ENCODE data around the gene MRPS17.

MRPS17 gene

GRCh38 chr7:55996856-55997500 is 45.3 kb downstream of the MRPS17 start:
- H3K9ac ChIP-seq (ENCODE audit: low read length), result no peak overlapping the region
- no peaks in the 10 kb centered on the region for H3K4me1 ChIP-seq (ENCODE audit: low read length)
- H3K79me2 ChIP-seq (ENCODE audit: low read length), result no peaks in the 10 kb centered on the region
- H3K4me2 ChIP-seq (ENCODE audit: low read depth, low read length), result no peak overlapping the region
- no peaks in the 10 kb centered on the region for H3K36me3 ChIP-seq (replicated peaks; ENCODE audit: insufficient read depth, low read length)
- no peak overlapping the region for H3K4me3 ChIP-seq (ENCODE audit: low read length)
- H3K9me3 ChIP-seq (replicated peaks; ENCODE audit: insufficient read depth, low read length), result no peaks in the 10 kb centered on the region
- no peaks in the 10 kb centered on the region for H3F3A ChIP-seq (ENCODE audit: insufficient read depth, low read length)
- no peaks in the 10 kb centered on the region for H3K9me2 ChIP-seq (replicated peaks; ENCODE audit: insufficient read depth, low read length)
- no peak overlapping the region for H2AFZ ChIP-seq (ENCODE audit: low read length)
- no peak overlapping the region for H3K27ac ChIP-seq (ENCODE audit: low read length)
- TF ChIP-seq CTCF (IDR thresholded peaks at IDR 0.05; ENCODE audit: low read length), result no peak
- TF ChIP-seq EZH2 (optimal IDR thresholded peaks at IDR 0.05; ENCODE audit: low read depth, low read length), result no peak
- no peak for TF ChIP-seq EZH2phosphoT487 (IDR thresholded peaks at IDR 0.05; ENCODE audit: low read length)
- DNase-seq, result no peak
- no peaks in the 10 kb centered on the region for H3K27me3 ChIP-seq (replicated peaks; ENCODE audit: insufficient read depth, low read length)
- H4K20me1 ChIP-seq (ENCODE audit: insufficient read depth, low read length), result no peaks in the 10 kb centered on the region

- Histone ChIP-seq H3K27ac (ENCODE audit: low read length) (no peak overlapping the region), H3K36me3 (replicated peaks; ENCODE audit: insufficient read depth, low read length) (no peaks in the 10 kb centered on the region), H3K79me2 (ENCODE audit: low read length) (no peaks in the 10 kb centered on the region), H3F3A (ENCODE audit: insufficient read depth, low read length) (no peaks in the 10 kb centered on the region), H3K4me2 (ENCODE audit: low read depth, low read length) (no peak overlapping the region), H3K9me3 (replicated peaks; ENCODE audit: insufficient read depth, low read length) (no peaks in the 10 kb centered on the region), H3K9ac (ENCODE audit: low read length) (no peak overlapping the region), H3K27me3 (replicated peaks; ENCODE audit: insufficient read depth, low read length) (no peaks in the 10 kb centered on the region), H3K9me2 (replicated peaks; ENCODE audit: insufficient read depth, low read length) (no peaks in the 10 kb centered on the region), H3K4me3 (ENCODE audit: low read length) (no peak overlapping the region), H2AFZ (ENCODE audit: low read length) (no peak overlapping the region), H3K4me1 (ENCODE audit: low read length) (no peaks in the 10 kb centered on the region), H4K20me1 (ENCODE audit: insufficient read depth, low read length) (no peaks in the 10 kb centered on the region)
- no peak for DNase-seq
- TF ChIP-seq EZH2 (optimal IDR thresholded peaks at IDR 0.05; ENCODE audit: low read depth, low read length), result no peak
Observed at GRCh38 chr7:56003749-56004148, 52.1 kb downstream of the MRPS17 start.

Data from MM.1S (cell line).